Stimulated activated CD8-positive, alpha-beta memory T cell treated with anti-CD3 and anti-CD28 coated beads, Interleukin-12 subunit alpha, Interleukin-12 subunit beta, amount 100 ng/mL, for 4 hours (primary cell): ENCODE measurements around the gene BLZF1.
A peak's percentile ranks its signal among the peaks of the same experiment; 100 is the strongest.
"Not testable (repeated sequence)": the region's sequence is repeated elsewhere in the genome, so short reads cannot be mapped to it uniquely, and the experiment has no call there.

Experiments used
- DNase-seq: peaks from one replicate; pipeline ENCODE4 v3.0.0-alpha.2; 2020; ENCODE audit warnings: low read depth

BLZF1 gene

DNA sequence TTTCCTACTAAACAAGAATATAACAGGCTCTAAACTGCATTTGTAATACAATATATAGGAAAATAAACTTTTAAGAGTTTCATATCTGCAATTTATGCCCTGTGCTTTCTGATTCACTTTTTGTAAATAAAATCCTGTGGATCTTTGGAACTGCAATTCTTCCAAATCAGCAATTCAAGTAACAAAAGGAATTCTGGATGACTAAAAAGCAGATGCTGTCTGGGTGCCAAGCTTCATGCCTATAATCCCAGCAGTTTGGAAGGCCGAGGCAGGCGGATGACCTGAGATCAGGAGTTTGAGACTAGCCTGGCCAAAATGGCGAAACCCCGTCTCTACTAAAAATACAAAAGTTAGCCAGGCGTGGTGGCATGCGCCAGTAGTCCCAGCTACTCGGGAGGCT lies 6.7 kb upstream of the BLZF1 start:
- no peak for DNase-seq

DNA sequence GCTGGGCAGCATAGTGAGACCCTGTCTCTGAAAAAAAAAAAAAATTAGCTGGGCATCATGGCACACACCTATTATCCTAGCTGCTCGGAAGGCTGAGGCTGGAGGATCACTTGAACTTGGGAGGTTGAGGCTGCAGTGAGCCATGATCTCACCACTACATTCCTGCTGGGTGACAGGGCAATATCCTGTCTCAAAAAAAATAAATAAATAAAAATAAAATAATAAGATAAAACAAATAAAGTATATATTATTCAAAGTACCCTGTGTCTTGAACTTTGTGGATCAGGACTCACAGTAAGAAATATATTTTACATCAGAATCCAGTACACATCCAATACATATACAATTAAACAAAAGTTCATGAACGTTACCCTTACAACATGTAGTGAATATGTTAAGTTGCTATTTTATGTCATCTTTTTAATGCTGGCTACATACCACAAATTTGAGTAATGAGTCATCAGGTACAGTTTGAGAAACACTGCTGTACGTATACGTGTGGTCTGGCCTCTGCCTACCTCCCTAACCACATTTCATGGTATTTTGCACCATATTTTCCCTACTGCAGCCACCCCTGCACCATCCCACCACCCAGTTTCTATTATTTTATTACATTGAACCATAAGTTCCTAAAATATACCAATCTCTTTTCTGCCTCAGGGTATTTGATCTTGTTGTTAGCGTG lies 4.8 kb upstream of the BLZF1 start:
- DNase-seq, result no peak

DNA sequence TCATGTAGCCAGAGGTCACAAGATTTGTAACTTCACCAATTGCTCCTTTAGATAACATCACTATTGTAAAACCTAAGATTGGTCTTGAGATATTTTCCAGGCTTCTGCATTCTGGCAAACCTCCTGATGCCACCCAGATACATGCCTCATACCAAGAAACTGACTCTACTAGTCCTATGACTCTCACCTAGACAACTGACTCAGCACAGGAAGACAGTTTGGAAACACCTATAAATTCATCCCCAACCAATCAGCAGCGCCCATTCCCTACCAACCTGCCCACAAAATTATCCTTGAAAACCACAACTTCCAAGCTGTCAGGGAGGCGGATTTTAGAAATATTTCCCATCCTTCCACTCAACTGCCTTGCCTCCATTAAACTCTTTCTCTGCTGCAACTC lies 3.0 kb upstream of the BLZF1 start:
- no peak for DNase-seq

DNA sequence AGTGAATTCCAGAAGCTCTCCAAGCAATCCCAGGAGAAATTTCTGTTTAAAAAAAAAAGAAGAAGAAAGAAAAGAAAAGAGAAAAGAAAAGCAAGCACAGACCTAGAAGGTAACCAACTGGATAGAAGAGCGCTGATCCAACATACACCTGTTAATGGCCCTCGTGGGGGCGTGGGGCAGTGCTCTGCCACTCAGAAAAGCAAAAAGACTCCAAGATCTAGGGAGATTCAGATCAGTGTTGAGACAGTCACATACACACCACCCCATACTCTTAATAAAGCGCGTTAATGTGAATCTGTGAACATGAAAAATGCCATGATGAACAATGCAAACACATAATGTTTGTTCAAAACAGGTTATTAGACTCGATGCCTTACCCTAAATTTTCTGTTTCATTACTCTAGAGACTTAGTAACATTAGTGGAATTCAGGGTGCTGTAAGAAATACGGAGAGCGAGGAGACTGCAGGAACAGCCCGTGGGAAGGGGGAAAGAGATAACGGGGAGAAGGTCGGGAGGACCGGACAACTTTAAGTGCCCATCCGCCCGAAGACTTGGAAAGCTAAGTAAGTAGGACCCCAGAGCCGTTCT lies 804 bp upstream of the BLZF1 start:
- no peak for DNase-seq

DNA sequence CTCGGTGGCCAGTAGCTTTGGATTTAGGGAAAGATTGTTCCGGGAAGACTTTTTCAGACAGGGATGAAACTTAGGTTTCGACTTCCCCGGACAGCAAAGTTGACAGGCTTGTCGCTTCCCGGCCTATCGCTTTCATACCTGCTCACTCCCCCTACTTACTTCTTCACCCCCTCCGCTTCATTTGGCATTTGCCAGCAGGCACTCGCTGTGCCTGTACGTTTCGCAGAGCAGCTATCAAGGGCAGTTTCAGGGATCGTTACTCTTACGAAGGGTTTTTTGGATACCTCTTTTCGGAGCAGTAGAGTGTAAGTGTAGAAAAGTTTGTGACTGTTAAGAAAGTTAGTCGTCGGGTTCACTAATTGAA lies 393 bp downstream of the BLZF1 start:
- peak; percentile 11 for DNase-seq

DNA sequence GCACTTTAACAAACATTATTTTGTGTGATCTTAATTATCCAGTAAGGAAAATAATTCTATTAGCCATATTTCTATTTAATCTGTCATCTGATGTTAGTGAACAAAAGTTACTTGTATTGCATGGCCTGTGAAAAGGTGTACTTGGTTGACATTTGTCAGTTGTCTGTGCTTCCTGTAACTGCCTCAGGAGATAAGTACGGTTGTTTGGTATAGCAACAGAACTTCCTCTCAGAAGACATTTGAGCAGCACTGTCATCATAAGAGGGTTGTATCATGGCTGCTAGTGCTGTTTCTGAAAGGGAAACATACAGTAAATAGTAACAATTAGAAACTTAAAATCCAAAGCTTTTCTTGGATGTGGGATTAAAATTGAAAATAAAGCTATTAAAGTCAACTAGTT lies 3.4 kb downstream of the BLZF1 start:
- DNase-seq, result no peak

DNA sequence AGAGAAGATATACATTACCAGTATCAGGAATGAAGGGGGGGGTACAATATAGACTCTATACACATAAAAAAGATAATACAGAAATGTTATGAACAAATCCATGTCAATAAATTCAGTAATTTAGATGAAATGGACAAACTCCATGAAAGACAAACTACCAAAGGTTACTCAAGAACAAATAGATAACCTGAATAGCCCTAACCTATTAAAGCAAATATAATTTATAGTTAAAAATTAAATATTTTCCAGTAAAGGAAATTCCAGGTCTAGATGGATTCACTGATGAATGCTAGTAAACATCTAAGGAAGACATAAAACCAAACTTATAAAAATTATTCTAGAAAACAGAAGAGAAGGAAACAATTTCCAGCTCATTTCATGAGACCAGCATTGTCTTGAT lies 13.2 kb downstream of the BLZF1 start:
- no peak for DNase-seq

DNA sequence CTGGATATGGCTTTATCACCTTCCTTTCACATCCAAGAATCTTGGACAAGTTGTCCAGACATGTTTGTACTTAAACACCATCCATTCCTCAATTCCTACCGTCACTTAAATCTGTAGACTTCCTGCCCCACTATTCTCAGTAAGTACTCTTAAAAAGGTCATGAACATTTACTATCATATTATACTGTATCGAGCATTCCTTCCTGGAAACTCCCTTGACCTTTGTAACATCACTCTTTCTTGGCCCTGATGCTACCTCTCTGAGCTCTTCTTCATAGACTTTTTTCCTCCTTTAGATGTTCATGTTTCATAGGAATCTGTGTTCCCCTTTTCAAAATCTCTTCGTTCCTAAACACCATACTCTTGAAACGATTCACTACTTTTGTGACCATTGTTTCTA lies 15.5 kb downstream of the BLZF1 start:
- no peak for DNase-seq

DNA sequence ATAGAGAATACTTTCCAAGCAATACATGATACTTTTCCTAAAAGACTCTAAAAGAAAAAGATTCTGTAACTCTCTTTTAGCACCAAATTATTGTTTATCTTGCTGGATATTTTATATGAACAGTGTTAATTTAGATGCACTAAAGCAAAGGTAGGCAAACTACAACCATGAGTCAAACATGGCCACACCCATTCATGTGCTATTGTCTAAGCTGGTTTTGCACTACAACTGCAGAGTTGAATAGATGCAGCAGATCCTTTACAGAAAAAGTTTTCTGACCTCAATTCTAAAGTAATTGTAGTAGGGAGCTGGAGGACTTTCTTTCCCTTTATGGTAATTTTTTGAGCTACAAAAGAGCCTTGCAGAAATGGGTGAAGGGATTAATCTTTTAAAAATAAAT lies 19.4 kb downstream of the BLZF1 start:
- no peak for DNase-seq

DNA sequence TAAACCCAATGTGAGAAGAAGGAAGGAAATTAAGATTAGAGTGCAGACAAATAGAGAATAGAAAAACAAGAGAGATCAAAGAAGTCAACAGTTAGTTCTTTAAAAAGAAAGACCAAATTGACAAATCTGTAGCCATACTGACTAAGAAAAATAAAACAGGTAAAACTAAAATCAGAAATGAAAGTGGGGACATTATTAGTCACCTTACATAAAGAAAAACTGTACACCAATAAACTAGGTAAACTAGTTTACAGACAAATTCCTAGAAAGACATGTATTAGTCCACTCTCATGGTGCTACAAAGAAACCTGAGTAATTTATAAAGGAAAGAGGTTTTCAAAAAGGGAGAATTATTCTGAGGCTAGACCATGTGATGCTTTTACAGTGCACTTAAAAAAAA lies 22.3 kb downstream of the BLZF1 start:
- DNase-seq, result no peak

DNA sequence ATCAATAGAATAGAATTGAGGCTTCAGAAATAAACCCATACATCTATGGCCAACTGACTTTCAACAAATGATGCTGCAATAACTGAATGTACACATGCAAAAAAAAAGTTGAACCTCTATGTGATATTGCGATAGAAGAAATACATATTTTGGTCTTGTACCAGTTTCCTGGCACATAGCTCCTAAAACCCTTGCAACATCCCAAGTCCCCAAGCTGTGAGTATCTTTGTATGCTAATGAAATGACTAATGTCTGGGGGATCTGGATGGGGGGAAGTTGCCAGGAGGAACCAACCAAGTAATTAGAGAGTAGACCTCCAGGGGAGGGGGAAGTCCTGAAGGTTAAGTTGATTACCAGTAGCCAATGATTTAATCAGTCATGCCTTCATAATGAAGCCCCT lies 24.4 kb downstream of the BLZF1 start:
- DNase-seq, result no peak

DNA sequence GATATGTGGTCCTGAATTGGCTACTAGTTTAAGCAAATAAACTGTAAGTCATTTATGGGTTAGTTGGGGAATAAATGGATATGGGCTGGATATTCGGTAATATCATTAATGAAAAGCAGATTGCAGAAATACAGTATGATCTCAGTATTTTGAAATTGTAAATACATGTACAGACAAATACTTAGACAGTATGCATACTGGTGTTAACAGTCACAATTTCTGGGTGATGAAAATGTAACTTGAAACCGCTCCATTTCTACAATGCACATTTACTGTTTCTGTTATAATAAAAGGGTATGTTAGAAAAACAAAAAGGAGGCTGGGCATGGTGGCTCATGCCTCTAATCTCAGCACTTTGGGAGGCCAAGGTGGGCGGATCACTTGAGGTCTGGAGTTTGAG lies 28.0 kb downstream of the BLZF1 start:
- no peak for DNase-seq

DNA sequence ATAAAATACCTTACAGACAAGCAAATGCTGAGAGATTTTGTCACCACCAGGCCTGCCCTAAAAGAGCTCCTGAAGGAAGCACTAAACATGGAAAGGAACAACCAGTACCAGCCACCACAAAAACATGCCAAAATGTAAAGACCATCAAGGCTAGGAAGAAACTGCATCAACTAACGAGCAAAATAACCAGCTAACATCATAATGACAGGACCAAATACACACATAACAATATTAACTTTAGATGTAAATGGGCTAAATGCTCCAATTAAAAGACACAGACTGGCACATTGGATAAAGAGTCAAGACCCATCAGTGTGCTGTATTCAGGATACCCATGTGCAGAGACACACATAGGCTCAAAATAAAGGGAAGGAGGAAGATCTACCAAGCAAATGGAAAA lies 34.6 kb downstream of the BLZF1 start:
- DNase-seq, result not testable (repeated sequence)

DNA sequence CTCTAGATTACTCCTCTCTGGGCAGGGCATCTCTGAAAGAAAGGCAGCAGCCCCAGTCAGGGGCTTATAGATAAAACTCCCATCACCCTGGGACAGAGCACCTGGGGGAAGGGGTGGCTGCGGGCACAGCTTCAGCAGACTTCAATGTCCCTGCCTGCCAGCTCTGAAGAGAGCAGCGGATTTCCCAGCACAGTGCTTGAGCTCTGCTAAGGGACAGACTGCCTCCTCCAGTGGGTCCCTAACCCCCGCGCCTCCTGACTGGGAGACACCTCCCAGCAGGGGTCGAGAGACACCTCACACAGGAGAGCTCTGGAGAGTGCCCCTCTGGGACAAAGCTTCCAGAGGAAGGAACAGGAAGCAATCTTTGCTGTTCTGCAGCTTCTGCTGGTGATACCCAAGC lies 40.3 kb downstream of the BLZF1 start:
- not testable (repeated sequence) for DNase-seq

DNA sequence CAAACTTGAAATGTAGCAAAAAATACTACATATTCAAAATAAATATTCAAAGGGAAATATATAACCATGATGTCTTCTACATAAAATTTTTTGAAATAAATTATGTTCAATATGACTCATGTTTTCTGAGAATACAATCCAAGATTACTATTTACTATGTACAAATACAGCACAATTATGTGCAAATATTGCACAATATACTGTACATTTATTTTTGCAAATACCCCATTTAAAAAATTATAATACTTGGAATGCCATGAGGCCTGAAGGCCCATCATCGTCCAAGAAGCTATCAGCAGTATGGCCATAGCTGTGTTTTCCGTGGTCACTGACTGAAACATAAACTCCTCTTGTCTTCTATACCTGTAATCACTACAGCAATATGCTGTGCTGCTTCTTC lies 47.0 kb downstream of the BLZF1 start:
- no peak for DNase-seq

DNA sequence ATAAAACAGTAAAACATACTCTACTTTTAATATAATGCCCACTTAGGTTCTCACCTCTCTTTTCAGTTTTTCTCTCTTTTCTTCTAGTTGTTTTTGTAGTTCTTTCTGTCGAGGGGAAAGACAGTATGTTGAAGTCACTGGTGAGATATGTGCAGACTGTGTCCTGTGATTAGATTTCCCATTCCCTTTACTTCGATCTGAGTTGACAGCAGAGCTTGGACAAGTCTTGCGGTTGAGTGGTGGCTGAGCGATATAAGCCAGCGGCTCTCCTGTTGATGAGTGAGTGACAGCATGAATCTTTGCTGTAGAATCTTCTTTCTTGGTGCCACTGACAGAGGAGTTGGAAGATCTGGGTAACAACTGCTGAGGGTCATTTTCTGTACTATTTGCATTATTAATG lies 53.3 kb downstream of the BLZF1 start:
- no peak for DNase-seq

DNA sequence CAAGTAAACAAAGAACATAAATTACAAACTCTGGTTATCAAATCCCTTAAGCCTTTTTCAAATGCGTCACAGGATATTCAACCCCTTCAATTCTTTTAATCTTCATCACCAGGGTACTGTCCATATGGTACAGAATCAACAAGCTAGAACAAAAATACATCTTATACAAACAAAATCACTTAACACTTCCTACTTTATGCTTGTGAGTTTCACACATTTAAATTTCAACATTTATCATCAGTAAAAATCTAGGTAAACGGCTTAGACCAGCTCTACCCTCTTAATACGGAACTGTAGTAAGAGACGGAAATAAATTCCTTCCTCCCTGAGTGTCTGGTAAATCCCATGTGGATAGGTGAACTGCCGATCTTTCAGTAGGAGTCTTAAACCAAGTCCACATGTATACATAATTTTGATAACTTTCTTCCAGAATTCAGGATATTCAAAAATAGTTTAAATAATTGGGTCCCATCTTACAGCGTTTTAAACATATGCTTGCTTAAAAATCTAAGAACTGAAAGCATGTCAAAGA lies 58.2 kb downstream of the BLZF1 start:
- DNase-seq, result no peak

DNA sequence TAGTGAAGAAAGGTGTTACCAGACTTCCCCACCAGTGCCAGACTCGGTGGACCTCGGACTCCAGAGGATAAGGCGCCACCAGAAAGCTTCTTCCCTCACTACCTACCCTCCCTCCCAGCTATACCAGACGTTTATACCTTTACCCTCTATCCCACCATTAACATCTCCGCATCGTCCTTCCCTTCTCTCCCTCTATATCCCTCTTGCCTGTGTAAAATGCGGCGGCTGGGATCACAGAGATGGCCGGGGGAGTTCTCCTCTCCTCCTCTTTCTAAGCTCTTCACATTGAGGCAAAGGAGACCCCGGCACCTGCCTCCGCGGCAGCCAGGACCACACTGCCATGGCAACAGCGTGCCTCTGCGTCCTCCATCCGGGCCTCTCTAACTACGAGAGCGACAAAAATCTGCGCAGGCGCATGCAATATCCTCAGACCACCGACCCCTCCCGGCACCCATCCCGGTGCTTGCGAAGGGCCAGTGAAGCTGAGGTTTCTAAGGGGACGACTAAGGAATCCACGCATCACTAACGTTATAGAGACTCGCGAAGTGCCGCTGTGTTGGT lies 59.2 kb downstream of the BLZF1 start, which contains the start of gene CCDC181:
TSS of gene CCDC181 (minus strand) at position 394 of the 561 bp plus-strand sequence. CDS start 2,547 bp downstream, outside the sequence.
- DNase-seq, result peak; percentile 37
